NB4 (cell line): ENCODE measurements around the gene KCNH3.

Source experiments
- MYC ChIP-seq: IDR thresholded peaks from 2 replicates; pipeline ENCODE4 v1.6.1; 2011; ENCODE audit warnings: low read depth, low read length
- TF ChIP-seq, protein P1 (sequence below): IDR thresholded peaks from one replicate; pipeline ENCODE4 v1.5.1; 2012; ENCODE audit warnings: low read depth, low read length

DNA sequence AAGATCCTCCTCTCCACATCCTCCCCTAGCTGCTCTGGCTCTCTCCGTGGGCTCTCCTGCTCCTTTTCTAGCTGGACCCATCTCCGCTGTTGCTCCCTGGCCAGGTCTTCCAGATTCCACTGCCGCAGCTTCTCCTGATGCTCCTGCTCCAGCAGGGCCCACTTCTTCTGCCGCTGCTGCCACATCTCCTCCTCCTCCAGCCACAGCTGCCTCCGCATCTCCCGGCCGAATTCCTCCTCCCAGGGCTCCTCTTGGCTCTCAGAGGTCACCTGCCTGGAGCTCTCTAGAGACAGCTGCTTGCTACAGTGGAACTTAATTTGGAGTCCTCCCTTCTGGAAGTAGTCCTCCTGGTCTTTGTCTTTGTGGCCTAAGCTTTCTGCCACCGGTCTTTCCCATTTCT lies 61.1 kb downstream of the KCNH3 start:
- TF ChIP-seq, protein P1, sequence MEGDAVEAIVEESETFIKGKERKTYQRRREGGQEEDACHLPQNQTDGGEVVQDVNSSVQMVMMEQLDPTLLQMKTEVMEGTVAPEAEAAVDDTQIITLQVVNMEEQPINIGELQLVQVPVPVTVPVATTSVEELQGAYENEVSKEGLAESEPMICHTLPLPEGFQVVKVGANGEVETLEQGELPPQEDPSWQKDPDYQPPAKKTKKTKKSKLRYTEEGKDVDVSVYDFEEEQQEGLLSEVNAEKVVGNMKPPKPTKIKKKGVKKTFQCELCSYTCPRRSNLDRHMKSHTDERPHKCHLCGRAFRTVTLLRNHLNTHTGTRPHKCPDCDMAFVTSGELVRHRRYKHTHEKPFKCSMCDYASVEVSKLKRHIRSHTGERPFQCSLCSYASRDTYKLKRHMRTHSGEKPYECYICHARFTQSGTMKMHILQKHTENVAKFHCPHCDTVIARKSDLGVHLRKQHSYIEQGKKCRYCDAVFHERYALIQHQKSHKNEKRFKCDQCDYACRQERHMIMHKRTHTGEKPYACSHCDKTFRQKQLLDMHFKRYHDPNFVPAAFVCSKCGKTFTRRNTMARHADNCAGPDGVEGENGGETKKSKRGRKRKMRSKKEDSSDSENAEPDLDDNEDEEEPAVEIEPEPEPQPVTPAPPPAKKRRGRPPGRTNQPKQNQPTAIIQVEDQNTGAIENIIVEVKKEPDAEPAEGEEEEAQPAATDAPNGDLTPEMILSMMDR = no peak
- no peak for TF ChIP-seq MYC
